GM11168 (cell line): ENCODE measurements around the gene WDR88.

Experiments
- in situ Hi-C: fragments of 300-500 bp; cut with MboI; formaldehyde crosslinking; loops from one replicate; pipeline ENCODE4 v1.12.0; 2022; ENCODE audit warnings: low sequenced_read_pairs; ENCODE audit not compliant: unreplicated experiment

The WDR88 gene, protein sequence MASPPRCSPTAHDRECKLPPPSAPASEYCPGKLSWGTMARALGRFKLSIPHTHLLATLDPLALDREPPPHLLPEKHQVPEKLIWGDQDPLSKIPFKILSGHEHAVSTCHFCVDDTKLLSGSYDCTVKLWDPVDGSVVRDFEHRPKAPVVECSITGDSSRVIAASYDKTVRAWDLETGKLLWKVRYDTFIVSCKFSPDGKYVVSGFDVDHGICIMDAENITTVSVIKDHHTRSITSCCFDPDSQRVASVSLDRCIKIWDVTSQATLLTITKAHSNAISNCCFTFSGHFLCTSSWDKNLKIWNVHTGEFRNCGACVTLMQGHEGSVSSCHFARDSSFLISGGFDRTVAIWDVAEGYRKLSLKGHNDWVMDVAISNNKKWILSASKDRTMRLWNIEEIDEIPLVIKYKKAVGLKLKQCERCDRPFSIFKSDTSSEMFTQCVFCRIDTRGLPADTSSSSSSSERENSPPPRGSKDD

GRCh38 chr19:33132021-33132420 lies at the start of gene WDR88:
WDR88 (plus strand) TSS chr19:33132114; CDS start chr19:33132170, 56 bp downstream.
- in situ Hi-C loops, result no loop called here

DNA sequence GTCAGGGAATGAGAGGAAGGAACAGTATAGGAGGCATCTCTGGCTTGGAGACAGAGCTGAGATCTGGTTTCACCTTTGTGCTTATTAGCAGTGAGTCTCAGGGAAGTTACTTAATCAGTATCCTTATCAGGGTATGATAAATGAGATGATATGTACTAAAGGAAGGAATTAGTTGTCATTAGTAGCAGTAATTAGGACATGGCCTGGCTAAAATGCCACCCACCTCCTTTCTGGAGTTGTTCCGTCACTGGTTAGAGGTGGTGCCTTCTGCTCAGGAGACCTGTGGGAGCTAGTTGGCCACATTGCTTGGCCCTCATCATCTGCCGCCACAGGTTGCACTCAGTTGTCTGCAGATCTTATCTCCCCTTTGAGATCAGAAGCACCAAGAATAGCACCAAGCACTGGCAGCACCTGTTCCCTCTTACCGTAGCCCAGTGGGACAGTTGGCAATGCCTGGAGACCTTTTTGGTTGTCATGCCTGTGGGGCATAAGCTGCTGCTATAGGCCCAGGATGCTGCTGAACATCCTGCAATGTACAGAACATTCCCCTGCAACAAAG lies 46.3 kb upstream of the WDR88 start:
- in situ Hi-C loops, result no loop called here

- in situ Hi-C loops, result no loop called here
These were observed 45.0 kb upstream of the WDR88 start for GRCh38 chr19:33086955-33087354.

DNA sequence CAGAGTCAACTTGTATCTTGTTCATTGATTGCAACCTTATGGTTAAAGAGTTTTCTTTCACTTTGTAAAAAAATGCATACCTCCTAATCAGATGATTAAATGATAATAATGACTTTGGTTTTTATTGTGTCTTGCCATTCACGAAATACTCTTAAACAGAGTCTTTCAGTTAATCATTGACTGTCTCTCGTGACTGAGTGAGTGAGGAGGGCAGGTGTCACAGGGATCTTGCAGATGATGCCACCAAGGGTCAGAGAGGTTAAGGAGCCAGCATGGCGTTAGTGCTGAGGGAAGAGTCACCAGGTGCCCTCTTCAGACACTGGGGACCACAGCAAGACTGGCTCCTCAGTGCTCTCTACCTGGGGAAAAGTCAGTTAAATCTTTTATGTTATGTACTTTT lies 42.9 kb upstream of the WDR88 start:
- in situ Hi-C loops, result no loop called here

- in situ Hi-C loops, result no loop called here
These were observed 41.7 kb upstream of the WDR88 start for GRCh38 chr19:33090179-33090578.

DNA sequence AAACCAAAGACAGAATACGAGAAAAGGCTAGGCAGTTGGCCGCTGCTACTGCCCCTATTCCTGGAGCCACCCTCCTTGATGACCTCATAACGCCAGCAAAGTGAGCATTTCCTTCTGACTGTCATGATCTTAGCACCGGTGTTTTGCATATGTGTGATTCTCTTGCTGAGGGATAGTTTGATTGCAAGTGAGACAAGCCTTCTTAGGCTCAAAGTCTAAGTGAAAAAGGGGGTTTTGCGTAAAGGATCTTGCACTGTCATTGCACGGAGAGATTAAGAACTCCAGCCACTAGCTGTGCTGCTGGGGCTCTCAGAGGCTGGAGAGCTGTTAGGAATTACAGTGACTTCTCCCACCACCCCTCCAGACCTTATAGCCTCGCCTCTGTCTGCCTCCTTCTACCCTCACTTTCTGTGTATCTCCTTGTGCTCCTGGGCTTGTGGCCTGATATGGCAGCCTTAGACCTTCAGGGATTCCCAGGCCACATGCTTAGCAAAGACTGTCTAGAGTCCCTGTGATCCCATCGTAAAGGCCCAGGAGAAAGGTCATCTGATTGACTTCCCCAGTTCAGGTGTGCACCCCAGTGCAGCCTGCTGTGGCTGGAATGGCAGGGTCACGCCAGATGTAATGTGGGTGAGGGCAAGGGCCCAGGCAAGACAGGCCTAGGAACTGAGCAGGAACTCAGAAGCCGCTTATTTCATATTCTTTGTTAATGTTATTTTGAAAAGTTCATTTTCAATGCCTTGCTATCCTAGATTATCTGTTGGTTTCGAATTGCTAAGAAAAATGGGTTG lies 38.3 kb upstream of the WDR88 start:
- in situ Hi-C loops, result no loop called here

- in situ Hi-C loops, result no loop called here
These were observed 37.4 kb upstream of the WDR88 start for GRCh38 chr19:33094436-33095067.

DNA sequence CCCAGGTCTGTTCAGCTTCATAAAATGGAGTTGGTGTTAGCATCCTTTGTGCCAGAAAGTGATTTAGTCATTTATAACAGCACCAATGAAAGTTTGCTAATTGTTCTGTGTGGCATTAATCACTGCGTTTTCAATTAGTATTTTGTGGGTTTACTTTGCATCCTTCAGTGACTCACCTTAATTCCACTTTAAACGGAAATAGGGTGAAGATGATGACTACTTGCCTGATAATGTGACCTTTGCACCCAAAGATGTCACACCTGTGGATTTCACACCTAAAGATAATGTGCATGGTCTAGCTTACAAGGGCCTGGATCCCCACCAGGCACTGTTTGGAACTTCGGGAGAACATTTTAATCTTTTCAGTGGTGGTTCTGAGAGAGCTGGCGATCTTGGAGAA lies 35.9 kb upstream of the WDR88 start:
- in situ Hi-C loops, result no loop called here

DNA sequence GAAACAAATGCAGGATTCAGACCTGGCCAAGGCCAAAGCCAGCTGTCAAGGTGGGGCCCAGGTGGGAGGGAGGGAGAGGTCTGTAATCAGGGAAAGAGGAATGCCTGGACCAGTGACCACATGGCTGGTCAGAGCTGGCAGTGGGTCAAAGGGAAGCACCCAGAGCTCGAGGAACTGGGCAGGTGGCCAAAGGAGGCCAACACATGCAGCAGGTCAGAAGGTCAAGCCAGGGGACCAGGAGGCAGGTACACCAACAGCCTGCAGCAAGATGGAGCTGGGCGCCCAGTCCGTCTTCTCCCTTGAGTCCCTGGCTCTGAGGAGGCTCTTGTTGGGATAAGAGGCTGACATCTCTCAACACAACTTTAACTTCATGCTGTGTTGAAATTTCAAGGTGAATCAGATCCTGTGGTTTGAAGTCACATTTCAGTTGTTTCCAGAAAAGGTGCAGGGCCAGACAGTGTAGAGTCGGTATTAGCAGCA lies 33.8 kb upstream of the WDR88 start:
- in situ Hi-C loops, result no loop called here

GRCh38 chr19:33100894-33101644 lies 30.8 kb upstream of the WDR88 start:
- in situ Hi-C loops, result no loop called here

- in situ Hi-C loops, result no loop called here
These were observed 29.0 kb upstream of the WDR88 start for GRCh38 chr19:33102893-33103292.

GRCh38 chr19:33108161-33108560 lies 23.8 kb upstream of the WDR88 start:
- in situ Hi-C loops, result no loop called here

DNA sequence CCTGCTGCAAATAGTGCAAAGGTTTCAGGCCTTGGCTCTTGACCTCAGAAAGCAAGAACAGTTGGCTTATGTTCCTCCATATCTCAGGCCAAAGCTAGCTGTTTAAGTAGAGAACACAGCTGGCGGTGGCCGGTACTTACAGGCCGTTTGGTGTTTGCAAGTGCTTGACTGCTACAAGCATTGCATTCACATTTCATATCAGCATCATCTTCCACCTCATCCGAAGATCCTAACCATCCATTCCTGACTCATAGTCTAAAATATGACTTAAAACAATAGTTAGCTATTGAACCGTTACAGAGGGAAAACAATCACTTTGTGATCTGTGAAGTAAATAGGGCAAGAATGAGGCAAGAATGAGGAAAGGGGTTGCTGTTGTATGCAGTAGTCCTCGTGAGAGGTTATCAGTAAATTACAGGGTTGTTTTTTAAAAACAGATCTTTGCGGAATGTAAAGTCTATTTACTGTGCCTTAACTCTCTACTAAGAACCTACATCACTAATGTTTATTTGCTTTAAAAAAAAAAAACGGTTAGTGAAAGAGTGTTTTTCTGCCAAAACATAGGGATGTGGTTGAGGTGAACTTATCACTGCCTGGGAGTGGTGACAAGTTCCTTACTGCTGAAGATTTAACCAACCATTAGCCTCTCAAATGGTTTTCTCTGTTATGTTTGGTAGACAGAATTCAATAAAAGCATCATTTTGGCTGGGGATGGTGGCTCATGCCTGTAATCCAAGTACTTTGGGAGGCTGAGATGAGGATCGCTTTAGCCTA lies 21.6 kb upstream of the WDR88 start:
- in situ Hi-C loops, result no loop called here

DNA sequence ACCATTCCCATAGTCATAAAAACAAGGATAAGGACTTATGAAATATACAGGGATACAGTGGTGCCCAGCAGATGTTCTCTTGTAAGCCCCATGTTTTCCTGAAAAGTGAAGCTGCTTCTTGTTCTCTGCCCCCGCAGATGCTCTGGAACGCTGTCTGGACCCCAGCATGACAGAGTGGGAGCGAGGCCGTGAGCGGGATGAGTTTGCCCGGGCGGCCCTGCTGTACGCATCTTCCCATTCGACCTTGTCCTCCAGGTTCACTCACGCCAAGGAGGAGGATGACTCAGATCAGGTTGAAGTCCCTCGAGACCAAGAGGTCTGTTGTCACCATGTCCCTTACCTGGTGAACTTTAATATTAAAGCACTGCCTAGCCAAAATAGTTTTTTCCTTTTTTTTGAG lies 20.3 kb upstream of the WDR88 start:
- in situ Hi-C loops, result no loop called here

- in situ Hi-C loops, result no loop called here
These were observed 17.6 kb upstream of the WDR88 start for GRCh38 chr19:33114312-33114711.

- in situ Hi-C loops, result no loop called here
These were observed 14.4 kb upstream of the WDR88 start for GRCh38 chr19:33117501-33117900.

DNA sequence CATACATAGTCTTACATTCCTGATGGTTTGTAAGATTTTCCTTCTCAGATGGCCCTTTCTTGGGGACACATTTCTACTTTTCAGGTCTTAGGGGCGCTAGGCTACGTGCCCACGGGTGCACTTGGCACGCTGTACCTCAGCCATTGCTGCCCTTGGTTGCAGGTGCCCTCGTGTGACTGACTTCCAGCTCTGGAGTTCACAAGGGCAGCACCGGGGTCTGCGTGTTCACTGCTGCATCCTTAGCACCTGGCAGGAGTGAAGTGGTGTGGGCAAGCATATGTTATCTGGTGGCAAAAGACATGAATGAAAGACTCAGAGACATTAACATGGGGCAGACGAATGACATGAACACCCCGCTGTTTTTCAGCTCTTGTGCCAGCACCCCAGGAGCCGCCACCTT lies 13.3 kb upstream of the WDR88 start:
- in situ Hi-C loops, result no loop called here

DNA sequence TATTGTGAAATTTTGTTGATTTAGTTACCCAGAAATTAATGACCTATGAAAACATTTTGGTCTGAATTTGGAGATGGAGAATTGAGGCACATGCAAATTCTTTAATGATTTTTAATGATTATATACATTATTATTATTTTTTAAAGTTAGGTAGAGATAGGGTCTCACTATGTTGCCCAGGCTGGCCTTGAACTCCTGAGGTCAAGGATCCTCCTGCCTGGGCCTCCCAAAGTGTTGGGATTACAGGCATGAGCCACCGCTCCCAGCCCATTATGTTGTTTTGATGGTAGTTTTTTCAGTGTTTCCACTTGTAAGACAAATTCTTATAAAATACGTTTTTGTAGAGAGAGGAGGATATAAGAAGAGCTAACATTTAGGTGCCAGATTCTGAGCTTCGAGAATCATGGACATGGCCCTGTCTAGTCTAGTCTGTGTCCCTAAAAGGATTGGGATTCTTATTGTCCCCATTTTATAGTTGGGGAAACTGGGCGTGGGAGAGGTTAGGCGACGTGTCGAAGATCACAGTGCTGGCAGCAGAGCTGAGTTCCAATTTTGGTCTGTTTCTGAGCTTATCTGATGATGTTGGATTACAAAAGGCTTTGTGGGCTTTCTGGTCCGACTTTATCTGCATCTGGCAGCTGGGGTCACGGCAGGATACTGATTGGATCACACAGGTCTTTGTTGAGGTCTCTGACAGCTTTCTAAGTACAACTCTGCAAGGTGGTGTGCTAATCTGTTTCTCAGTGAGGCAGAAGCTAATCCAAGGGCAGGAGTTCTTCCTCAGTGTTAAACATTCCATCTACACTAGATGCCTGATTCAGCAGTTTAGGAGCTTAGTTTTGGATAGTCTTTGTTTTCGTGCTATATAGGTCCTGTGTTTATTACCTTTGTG lies 7.5 kb upstream of the WDR88 start:
- in situ Hi-C loops, result no loop called here
